Muscle layer of duodenum (tissue), 2 donors: Measurements from ENCODE around the gene KIAA2012.
"Not testable (repeated sequence)": the region's sequence is repeated elsewhere in the genome, so short reads cannot be mapped to it uniquely, and the experiment has no call there.

Experiments used
- H3K27ac ChIP-seq: one replicate; pipeline ENCODE4 v1.7.0; 2013; ENCODE audit warnings: mild to moderate bottlenecking, low read length
- H3K27me3 ChIP-seq: one replicate; pipeline ENCODE4 v1.7.0; 2013; ENCODE audit warnings: low read depth, mild to moderate bottlenecking, control low read depth, low read length
- H3K36me3 ChIP-seq, 2 donors: one replicate each; pipeline ENCODE4 v1.7.0; 2013; ENCODE audit warnings: low read length in 2 of 2, control low read depth in 1 of 2, mild to moderate bottlenecking in 1 of 2; ENCODE audit not compliant: insufficient read depth in 2 of 2, control insufficient read depth in 1 of 2
- H3K4me1 ChIP-seq, 2 donors: one replicate each; pipeline ENCODE4 v1.7.0; 2013; ENCODE audit warnings: low read length in 2 of 2, mild to moderate bottlenecking in 2 of 2, control low read depth in 1 of 2, moderate library complexity in 1 of 2; ENCODE audit not compliant: insufficient read depth in 2 of 2, control insufficient read depth in 1 of 2
- H3K4me3 ChIP-seq, 2 donors: one replicate each; pipeline ENCODE4 v1.7.0; 2013; ENCODE audit warnings: low read length in 2 of 2, low read depth in 1 of 2, mild to moderate bottlenecking in 1 of 2
- H3K9me3 ChIP-seq, 2 donors: one replicate each; pipeline ENCODE4 v1.7.0; 2013; ENCODE audit warnings: low read length in 2 of 2, control low read depth in 1 of 2, mild to moderate bottlenecking in 1 of 2; ENCODE audit not compliant: control insufficient read depth in 1 of 2
- donor health status: healthy.

KIAA2012 gene

GRCh38 chr2:202204855-202205254 lies 131.8 kb downstream of the KIAA2012 start:
- Histone ChIP-seq H3K4me1 (no peaks in the 10 kb centered on the region), H3K4me3 (no peak overlapping the region), H3K36me3 (peaks cover under 1 to 21% of the 10 kb centered on the region in 2 donors), H3K27ac (no peak overlapping the region), H3K27me3 (no peaks in the 10 kb centered on the region), H3K9me3 (no peaks in the 10 kb centered on the region)

DNA sequence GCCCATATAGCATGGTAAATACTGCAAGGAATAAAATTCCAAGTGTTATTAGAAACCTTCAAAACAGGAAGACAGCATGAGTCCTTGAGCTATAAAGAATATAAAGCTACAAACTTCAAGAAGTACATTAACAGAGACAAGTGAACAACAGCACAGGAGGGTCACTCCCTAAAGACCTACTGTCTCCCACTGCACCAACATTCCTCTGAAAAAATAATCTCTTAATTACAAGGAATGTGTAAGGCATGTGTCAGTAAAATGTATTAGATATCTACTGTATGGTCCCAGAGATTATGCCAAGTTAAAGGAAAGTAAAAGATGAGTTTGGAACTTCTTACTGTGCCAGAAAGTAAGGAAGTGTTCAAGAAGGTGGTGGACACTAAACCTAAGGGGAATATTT lies 135.5 kb downstream of the KIAA2012 start:
- no peaks in the 10 kb centered on the region for H3K4me1 ChIP-seq
- H3K4me3 ChIP-seq = no peak overlapping the region
- no peaks in the 10 kb centered on the region for H3K9me3 ChIP-seq
- no peaks in the 10 kb centered on the region for H3K27me3 ChIP-seq
- no peak overlapping the region for H3K27ac ChIP-seq
- peaks cover 9 to 26% of the 10 kb centered on the region in 2 donors for H3K36me3 ChIP-seq

DNA sequence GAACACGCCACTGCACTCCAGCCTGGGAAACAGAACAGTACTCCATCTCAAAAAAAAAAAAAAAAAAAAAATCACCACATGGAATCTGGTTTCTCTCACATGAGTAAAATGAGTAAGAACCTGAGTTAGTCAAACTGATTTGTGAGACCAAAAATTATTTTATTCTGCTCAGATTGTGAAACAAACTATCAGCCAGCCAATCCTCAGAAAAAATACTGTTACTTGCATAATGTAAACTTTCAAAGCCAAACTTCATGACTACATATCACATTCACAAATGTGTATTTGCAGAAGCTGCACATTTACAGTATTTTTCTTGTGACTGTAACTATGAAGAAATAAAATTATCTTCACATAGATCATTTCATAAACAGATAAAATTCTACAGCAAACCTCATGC lies 142.1 kb downstream of the KIAA2012 start:
- Histone ChIP-seq H3K27me3 (no peaks in the 10 kb centered on the region), H3K4me1 (no peaks in the 10 kb centered on the region), H3K27ac (no peak overlapping the region), H3K36me3 (peaks cover 5 to 9% of the 10 kb centered on the region in 2 donors), H3K9me3 (no peaks in the 10 kb centered on the region), H3K4me3 (no peak overlapping the region)

DNA sequence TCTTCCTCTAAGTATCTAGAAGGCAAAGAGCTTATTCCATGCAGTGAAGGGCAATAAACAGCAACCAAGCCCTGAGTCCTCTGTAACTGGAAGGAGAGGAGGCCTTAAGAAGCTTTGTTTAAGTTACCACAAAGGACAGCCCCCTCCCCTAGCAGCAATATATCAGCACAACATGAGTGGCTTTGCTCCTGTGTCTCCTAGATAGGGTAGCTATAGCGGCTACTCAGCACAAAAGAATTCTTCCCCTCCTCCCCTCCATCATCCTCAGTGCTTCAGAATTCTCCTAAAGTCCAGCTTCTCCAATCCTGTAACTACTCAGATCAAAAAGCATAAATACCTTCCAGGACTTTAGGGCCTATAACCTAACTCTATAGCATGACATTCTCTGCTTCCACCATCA lies 148.8 kb downstream of the KIAA2012 start:
- peaks cover 0 to 6% of the 10 kb centered on the region in 2 donors for H3K4me1 ChIP-seq
- no peak overlapping the region for H3K4me3 ChIP-seq
- no peaks in the 10 kb centered on the region for H3K27me3 ChIP-seq
- peaks cover 0 to 9% of the 10 kb centered on the region in 2 donors for H3K36me3 ChIP-seq
- H3K9me3 ChIP-seq = no peaks in the 10 kb centered on the region
- no peak overlapping the region for H3K27ac ChIP-seq

- peak overlapping the region; percentile 87 to 98 for H3K4me3 ChIP-seq
- H3K4me1 ChIP-seq = peaks cover 0 to 21% of the 10 kb centered on the region in 2 donors
- H3K27ac ChIP-seq = peak overlapping the region; percentile 80
- H3K36me3 ChIP-seq = no peaks in the 10 kb centered on the region
- H3K9me3 ChIP-seq = no peaks in the 10 kb centered on the region
- no peaks in the 10 kb centered on the region for H3K27me3 ChIP-seq
Measured at GRCh38 chr2:202237787-202238233, 164.8 kb downstream of the KIAA2012 start.

- H3K4me3 ChIP-seq = peak within 1 kb of the TSS; percentile 87 to 98
- no peaks in the 10 kb centered on the region for H3K36me3 ChIP-seq
- H3K9me3 ChIP-seq = no peaks in the 10 kb centered on the region
- no peaks in the 10 kb centered on the region for H3K27me3 ChIP-seq
- peak within 1 kb of the TSS; percentile 89 for H3K27ac ChIP-seq
- H3K4me1 ChIP-seq = peaks cover 0 to 16% of the 10 kb centered on the region in 2 donors
Measured at GRCh38 chr2:202238234-202239197, 165.5 kb downstream of the KIAA2012 start, which contains the start of gene SUMO1. Gene SUMO1, minus strand, starts transcription at chr2:202238597. Its CDS starts 146 bp downstream, at chr2:202238451.

- H3K9me3 ChIP-seq, H3K27me3 ChIP-seq, H3K4me1 ChIP-seq, H3K27ac ChIP-seq, H3K4me3 ChIP-seq, H3K36me3 ChIP-seq: not testable (repeated sequence)
Measured at GRCh38 chr2:202247710-202248109, 174.7 kb downstream of the KIAA2012 start.

- H3K36me3 ChIP-seq = no peaks in the 10 kb centered on the region
- H3K27me3 ChIP-seq = no peaks in the 10 kb centered on the region
- no peak overlapping the region for H3K27ac ChIP-seq
- H3K4me3 ChIP-seq = no peak overlapping the region
- H3K9me3 ChIP-seq = peaks cover 0 to 2% of the 10 kb centered on the region in 2 donors
- H3K4me1 ChIP-seq = no peaks in the 10 kb centered on the region
Measured at GRCh38 chr2:202249521-202250253, 176.6 kb downstream of the KIAA2012 start.

DNA sequence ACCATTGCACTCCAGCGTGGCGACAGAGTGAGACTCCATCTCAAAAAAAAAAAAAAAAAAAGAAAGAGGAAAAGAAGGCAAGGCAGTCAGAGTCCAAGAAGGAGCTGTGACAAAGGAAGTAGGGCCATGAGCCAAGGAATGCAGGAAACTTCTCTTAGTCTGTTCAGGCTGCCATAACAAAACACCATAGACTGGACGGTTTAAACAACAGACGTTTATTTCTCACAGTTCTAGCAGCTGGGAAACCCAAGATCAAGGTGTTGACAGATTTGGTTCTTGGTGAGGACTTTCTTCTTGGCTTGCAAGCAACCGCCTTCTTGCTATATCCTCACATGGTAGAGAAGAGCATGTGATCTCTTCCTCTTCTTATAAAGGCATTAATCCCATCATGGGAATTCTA lies 178.4 kb downstream of the KIAA2012 start:
- H3K4me3 ChIP-seq = no peak overlapping the region
- no peaks in the 10 kb centered on the region for H3K4me1 ChIP-seq
- H3K36me3 ChIP-seq = no peaks in the 10 kb centered on the region
- H3K9me3 ChIP-seq = peaks cover 0 to 2% of the 10 kb centered on the region in 2 donors
- H3K27ac ChIP-seq = no peak overlapping the region
- no peaks in the 10 kb centered on the region for H3K27me3 ChIP-seq
